Stimulated activated CD4-positive, alpha-beta T cell treated with anti-CD3 and anti-CD28 coated beads, Interleukin-4, amount 100 ng/mL, for 4 hours (primary cell): ENCODE results near the gene IL13RA1.
"Not testable (repeated sequence)": the region's sequence is repeated elsewhere in the genome, so short reads cannot be mapped to it uniquely, and the experiment has no call there.

Experiments used
- DNase-seq, 2 experiments: peaks; one replicate each; pipeline ENCODE4 v3.0.0-alpha.2; 2020

IL13RA1 gene

GRCh38 chrX:118730500-118731247, 3.3 kb downstream of the IL13RA1 start:
- DNase-seq, result no peak

DNA sequence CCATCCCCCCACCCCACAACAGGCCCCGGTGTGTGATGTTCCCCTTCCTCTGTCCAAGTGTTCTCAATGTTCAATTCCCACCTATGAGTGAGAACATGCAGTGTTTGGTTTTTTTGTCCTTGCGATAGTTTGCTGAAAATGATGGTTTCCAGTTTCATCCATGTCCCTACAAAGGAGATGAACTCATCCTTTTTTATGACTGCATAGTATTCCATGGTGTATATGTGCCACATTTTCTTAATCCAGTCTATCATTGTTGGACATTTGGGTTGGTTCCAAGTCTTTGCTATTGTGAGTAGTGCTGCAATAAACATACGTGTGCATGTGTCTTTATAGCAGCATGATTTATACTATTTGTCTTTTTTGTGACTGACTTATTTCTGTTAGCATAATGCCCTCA, 5.1 kb downstream of the IL13RA1 start:
- not testable (repeated sequence) for DNase-seq

GRCh38 chrX:118734909-118735308, 7.5 kb downstream of the IL13RA1 start:
- DNase-seq, result no peak

DNA sequence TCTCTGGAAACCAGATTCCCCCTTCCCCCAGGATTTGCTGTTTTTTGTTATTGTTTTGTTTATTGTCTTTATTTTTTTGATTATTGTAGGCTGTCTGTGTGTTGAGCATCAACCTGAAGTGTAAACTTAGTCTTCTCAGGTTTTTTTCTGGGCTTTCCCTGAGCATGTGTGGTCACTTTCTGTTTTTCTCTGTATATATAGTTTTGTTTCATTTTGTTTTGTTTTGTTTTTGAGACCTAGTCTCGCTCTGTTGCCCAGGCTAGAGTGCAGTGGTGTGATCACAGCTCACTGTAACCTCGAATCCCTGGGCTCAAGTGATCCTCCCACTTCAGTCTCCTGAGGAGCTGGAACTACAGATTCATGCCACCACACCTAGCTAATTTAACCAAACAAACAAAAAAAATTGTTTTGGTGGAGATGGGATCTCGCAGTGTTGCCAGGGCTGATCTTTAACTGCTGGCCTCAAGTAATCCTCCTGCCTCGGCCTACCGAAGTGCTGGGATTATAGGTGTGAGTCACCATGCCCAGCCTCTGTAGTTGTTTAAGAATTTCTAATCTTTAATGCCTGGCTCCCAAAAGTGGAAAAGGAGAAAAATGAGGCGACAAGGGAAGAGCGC, 9.1 kb downstream of the IL13RA1 start:
- no peak for DNase-seq

DNA sequence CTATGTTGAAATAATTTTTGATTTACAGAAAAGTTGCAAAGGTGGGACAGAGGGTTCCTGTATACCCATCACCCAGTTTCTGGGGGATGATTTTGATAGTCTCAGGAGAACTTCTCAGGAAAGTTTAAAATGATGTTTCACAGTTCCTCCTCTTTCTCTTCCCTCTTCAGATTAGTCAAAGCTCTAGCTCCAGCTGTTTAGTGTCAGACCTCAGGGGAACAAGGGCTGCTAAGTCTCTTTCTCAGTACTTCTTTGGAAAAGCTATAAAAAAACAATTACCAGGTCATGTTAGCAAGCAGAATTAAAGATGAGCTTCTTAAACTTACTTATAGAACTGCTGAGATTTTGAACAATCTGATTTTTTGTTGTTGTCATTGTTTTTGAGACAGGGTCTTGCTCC, 12.2 kb downstream of the IL13RA1 start:
- DNase-seq, result no peak

GRCh38 chrX:118740276-118740889, 13.0 kb downstream of the IL13RA1 start:
- DNase-seq, result no peak

DNA sequence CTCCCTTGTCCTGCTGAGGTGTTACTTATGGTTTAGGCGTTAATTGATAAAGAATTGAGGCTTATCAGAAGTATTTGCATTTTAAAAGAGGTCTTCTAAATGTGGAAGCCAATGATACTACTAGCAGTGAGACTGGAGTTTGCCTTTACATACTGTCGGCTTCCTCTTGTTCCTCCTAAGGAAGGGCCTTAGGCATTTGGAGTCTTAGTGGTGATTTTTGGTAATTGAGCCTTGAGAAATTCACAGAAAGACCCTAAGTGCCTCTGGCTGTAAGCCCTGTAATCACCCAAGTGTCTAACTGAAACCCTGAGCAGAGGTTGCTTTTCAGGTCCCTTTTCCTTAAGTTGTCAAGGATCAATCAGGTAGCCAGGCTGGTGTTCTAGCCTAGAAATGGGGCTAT, 14.8 kb downstream of the IL13RA1 start:
- no peak for DNase-seq

DNA sequence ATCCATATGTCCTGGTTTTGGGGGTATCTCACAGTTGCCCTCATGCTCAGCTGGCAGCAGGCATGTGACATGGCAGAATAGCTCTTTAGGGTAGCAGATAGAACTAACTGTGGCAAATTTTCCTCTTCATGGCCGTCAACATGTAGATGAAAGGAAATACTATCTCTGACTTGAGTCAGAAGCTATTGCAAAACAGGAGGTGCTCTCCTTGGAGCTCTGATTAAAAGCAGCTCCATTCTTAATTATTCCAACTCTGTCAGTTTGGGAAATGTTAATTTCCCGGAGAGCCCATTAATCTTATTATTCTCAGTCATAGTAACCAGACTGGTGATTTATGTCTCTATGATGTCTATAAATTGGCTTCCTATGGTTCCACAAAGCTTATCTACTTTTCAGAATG, 18.2 kb downstream of the IL13RA1 start:
- no peak for DNase-seq

DNA sequence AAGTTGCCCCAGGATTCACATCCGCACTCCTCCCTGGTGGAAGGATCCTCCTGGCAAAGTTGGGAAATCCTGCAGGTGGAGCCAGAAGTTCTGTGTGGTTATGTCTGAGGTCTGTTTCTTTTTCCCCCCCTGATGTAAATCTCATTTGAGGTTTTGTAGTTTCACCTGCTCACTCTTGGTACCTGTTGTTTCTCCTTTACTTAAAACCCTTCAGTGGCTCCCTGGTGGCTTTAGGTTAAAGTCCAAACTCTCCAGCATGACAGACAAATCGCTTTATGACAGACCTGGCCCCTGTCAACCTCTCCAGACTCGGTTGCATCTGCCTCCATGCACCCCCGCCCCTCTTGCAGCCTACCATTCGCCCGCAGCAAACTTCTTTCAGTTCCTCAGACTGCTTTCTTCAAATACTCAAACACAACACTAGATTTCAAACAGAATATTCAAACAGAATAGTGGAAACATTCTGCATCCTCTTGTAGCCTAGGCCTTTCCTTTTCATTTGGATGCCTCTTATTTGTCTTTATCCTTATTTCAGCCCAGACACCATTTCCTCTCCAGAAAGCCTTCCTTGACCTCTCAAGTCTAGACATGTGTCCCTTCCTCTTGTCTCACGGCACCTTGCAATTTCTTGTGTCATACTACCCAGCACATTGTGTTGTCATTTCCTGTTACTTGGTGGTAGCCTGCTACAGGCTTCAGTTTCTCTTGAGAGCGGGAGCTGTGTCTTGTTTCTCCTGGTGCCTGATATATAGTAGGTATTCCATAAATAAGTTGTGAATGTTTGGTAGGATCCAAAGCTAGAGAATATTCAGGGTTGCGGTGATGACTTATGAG, 24.8 kb downstream of the IL13RA1 start:
- no peak for DNase-seq

GRCh38 chrX:118755633-118756032, 28.2 kb downstream of the IL13RA1 start:
- DNase-seq, result no peak

- DNase-seq, result no peak
These were observed 28.7 kb downstream of the IL13RA1 start for GRCh38 chrX:118756101-118756500.

- no peak for DNase-seq
These were observed 31.1 kb downstream of the IL13RA1 start for GRCh38 chrX:118758511-118758910.

GRCh38 chrX:118760025-118760424, 32.6 kb downstream of the IL13RA1 start:
- DNase-seq, result no peak

- DNase-seq, result no peak
These were observed 34.7 kb downstream of the IL13RA1 start for GRCh38 chrX:118761939-118762707.

DNA sequence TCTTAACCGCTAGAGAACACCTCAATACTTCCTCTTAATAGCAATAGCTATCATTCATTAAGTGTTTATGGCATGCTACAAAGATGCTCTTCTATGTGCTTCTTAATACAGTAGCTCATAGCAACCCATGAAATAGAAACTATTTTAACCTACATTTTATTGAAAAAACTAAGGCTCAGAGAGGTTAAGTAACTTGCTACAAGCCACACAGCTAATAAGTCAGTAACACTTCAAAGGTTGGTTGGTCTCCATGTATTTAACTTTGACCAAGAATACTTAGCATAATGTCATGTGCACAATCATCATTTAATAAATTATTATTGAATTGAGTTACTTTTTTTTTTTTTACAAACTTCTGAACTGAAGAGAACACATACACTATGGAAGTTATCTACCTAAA, 36.1 kb downstream of the IL13RA1 start:
- DNase-seq, result no peak

DNA sequence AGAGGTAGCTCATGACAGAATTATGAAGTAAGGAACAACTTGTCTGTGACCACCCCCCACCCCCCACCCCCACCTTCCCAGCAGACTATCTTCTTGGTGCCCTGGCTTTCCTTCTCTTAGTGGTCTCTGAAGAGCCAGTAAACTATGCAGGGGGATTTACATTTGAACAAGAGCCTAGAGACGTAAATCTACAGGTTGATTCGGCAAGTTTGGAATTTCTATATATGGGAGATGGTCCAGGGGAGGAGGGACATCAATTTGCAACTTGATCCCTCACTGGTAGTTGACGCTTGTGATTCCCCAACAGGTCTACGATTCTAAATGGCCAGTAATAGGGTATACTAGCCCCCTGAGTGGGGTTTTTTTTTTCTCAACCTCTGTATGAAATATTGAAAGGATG, 36.7 kb downstream of the IL13RA1 start:
- DNase-seq, result no peak

GRCh38 chrX:118770133-118770760, 42.8 kb downstream of the IL13RA1 start:
- DNase-seq, result no peak

DNA sequence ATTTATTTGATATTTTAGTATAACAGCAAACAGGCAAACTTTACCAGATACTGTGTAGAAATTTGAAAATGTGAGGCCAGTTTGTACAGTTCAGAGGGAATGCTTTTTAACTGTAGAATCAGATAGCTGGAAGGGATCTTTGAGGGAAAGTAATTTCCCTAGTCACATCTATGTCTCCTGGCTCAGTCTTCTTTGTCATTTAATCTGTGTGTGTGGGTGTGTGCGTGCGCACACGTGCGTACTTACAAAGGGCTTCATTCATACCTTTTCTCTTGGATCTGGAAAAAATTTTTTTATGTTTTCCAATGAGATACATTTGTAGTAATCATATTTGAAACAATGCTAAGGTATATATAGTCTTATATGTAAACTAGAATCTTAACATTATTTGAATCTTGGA, 44.6 kb downstream of the IL13RA1 start:
- DNase-seq, result no peak

DNA sequence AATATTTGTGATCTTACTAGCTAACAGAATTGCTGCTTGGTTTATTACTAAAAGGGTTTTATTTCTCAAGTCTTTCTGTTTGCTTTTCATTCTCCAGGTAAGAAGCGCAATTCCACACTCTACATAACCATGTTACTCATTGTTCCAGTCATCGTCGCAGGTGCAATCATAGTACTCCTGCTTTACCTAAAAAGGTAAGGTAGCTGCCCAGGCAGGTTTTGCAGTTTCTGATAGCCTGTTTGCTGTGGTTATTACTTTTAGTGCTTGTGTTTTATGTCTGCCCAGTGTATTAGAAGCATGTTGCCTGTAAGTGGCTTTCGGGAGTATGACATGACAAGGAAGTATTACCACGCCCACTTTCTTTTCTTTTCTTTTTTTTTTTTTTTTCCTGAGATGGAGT, 46.4 kb downstream of the IL13RA1 start:
- DNase-seq, result no peak

DNA sequence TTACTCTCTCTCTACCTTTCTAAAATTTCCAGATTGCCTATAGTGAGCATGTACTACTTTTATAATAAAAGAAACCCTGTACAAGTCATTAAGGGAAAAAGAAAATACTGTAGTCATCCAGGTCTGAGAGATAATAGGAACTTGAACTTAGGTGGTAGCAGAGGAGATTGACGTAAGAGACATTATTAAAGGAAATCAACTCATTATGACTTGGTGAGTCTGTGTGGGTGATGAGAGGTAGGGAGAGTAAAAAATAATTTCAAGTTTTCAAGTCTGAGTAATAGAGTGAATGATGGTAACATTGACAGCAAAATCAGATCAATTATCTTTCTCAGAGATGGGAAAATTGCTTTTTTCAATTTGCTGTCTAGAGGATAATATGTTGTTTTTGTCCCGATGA, 52.2 kb downstream of the IL13RA1 start:
- no peak for DNase-seq

DNA sequence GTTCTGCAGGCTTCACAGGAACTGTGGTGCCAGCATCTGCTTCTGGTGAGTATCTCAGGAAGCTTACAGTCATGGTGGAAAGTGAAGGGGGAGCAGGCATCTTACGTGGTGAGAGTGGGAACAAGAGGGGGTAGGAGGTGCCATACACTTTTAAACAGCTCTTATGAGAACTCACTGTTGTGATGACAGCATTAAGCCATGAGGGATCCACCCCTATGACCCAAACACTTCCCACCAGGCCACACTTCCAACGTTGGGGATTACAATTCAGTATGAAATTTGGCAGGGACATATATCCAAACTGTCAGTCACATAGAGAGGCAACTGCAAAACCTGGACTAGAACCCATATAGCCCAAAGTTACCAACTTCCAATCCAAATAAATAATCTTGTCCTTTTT, 53.1 kb downstream of the IL13RA1 start:
- DNase-seq, result no peak

DNA sequence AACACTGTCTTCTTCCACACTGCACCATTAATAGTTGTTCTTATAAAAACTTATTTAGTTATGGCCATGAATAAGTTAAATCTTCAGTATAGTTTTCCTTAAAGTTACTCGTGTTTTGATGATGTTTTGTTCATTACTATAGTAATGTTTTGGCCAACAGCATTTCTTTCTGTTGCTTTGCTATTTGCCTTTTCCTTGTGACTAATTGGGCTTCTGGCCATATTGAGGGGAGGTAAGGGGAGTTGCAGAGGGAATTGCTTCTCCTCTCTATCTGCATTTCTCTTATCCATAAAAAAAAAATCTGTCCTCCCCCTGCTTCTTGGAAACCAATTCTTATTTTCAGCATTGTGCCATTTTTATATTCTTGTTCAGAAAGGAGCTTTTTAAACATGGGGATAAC, 53.5 kb downstream of the IL13RA1 start:
- DNase-seq, result no peak
